ENCODE data around the gene TPP1. TPM values are rescaled to one million over a fixed set of nuclear protein-coding genes. Genes with fewer than 3 reads are reported as not detected.

Gene TPP1
- total RNA-seq, 1 donor from 2014 or later = 72.4 TPM

DNA sequence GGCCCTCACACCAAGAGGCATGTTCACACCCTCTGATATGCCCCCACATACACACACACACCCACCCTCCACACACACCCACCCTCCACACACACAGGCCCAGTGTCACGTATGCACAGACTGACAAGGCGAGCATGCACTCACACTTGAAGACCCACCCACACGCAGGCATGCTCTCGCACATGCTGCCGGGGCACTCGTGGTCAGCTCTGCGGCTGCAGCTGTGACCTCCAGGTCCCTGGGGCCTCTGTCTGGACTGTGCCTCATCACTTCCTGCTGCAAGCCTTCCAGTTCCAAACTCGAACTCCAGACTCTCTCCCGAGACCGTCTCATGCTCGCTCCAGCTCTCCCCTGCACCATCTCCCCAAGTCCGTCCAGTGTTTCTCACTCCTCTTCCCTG is 26.8 kb upstream of the TPP1 start:
- H3K27me3 ChIP-seq (ENCODE audit: control insufficient read depth, insufficient read depth, low read length) = peaks cover 13% of the 10 kb centered on the region
- no peak for DNase-seq (ENCODE audit: low read depth)
- TF ChIP-seq, protein P1, sequence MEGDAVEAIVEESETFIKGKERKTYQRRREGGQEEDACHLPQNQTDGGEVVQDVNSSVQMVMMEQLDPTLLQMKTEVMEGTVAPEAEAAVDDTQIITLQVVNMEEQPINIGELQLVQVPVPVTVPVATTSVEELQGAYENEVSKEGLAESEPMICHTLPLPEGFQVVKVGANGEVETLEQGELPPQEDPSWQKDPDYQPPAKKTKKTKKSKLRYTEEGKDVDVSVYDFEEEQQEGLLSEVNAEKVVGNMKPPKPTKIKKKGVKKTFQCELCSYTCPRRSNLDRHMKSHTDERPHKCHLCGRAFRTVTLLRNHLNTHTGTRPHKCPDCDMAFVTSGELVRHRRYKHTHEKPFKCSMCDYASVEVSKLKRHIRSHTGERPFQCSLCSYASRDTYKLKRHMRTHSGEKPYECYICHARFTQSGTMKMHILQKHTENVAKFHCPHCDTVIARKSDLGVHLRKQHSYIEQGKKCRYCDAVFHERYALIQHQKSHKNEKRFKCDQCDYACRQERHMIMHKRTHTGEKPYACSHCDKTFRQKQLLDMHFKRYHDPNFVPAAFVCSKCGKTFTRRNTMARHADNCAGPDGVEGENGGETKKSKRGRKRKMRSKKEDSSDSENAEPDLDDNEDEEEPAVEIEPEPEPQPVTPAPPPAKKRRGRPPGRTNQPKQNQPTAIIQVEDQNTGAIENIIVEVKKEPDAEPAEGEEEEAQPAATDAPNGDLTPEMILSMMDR (IDR thresholded peaks at IDR 0.05; ENCODE audit: insufficient read depth, low read length, poor library complexity, severe bottlenecking) = no peak
- no peak overlapping the region for H3K4me3 ChIP-seq (ENCODE audit: low read depth, low read length)
- H3K36me3 ChIP-seq (ENCODE audit: control insufficient read depth, insufficient read depth, low read length) = no peaks in the 10 kb centered on the region

DNA sequence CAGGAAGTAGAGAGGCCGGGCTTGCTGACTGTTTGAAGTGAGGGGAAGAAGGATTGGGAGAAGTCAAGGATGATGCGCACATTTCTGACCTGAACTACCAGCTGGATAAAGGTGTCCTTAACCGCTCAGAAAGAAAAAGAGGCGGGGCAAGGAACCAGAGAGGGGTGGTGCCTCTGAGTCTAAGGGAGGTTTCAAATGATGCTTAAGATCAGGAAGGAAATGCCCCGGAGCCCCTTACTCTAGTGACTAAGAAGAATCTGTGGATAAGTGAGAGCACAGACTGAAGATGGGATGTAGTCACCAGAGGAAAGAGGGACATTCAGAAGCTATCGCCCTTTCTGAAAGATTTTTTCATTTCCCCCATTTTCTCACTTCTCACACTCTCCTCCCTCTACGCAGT is 23.7 kb upstream of the TPP1 start:
- TF ChIP-seq, protein P1 (IDR thresholded peaks at IDR 0.05; ENCODE audit: insufficient read depth, low read length, poor library complexity, severe bottlenecking) = no peak
- H3K4me3 ChIP-seq (ENCODE audit: low read depth, low read length) = no peak overlapping the region
- no peaks in the 10 kb centered on the region for H3K36me3 ChIP-seq (ENCODE audit: control insufficient read depth, insufficient read depth, low read length)
- peaks cover 3% of the 10 kb centered on the region for H3K27me3 ChIP-seq (ENCODE audit: control insufficient read depth, insufficient read depth, low read length)
- DNase-seq (ENCODE audit: low read depth) = no peak

DNA sequence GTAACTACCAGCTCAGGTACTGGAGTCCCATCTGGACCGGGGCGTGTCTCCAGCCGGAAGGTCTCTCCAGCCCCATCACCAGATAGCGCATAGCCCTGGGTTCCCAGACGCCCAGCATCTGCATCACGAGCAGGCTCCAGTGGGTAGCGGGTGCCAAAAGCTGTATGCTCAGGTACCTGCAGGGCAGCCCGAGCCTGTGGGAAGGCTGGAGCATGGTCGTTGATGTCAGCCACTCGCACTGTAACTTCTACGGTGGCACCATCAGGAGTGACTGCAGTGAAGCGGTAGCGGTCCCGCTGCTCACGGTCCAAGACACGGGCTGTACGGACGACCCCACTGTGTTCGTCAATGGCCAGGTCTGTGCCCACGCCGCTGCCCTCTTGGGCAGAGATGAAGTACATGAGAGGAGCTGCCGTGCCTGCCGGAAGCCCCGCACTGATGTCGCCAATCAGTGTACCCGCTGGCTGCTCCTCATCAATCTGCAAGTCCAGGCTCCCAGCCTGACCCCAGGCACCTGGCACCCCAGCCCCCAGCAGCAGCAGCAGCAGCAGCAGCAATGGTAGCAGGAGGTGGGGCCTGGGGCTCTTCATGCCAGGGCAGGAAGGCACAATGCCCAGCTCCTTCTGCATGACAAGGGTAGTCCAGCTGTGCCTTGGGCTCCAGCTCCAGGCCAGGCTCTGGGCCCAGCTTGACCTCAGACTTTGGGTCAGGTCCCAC is 21.9 kb upstream of the TPP1 start:
- Histone ChIP-seq H3K4me3 (ENCODE audit: low read depth, low read length) (no peak overlapping the region), H3K36me3 (ENCODE audit: control insufficient read depth, insufficient read depth, low read length) (no peaks in the 10 kb centered on the region), H3K27me3 (ENCODE audit: control insufficient read depth, insufficient read depth, low read length) (peaks cover 3% of the 10 kb centered on the region)
- no peak for DNase-seq (ENCODE audit: low read depth)
- TF ChIP-seq, protein P1 (IDR thresholded peaks at IDR 0.05; ENCODE audit: insufficient read depth, low read length, poor library complexity, severe bottlenecking) = no peak

DNA sequence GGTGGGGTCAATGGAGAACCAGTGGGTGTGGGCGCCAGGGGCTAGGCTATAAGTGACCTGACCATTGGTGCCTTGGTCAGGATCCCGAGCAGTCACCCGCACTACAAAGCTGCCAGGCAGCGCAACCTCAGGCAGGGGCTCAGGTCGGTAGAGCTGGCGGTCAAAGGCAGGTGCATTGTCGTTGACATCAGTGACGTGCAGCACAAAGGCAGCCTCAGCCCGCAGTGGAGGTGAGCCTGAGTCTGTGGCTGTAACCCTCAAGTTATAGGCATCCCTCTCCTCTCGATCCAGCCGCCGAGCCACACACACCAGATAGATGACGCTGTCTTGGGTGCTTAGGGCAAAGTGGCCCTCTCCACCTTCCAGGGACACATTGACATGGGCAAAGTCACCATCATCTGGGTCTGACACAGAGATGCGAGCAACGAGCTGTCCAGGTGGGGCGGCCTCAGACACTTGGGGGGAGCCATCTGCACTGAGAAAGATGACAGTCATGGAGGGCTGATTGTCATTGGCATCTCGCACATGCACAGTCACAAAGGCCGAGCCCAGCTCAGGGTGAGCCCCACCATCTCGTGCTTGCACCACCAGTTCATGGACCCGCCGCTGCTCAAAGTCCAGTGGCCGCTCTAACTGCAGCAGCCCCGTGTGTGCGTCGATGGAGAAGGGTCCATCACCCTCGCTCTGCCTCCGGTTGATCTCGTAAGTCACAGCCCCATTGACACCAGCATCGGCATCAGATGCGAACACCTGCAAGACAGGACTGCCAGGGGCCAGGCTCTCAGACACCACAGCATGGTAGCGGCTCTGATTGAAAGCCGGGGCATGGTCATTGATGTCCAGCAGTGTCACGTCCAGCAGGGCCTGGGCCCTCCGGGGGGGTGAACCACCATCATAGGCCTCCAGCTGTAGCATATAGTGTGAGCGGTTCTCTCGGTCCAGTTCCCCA is 21.1 kb upstream of the TPP1 start:
- Histone ChIP-seq H3K27me3 (ENCODE audit: control insufficient read depth, insufficient read depth, low read length) (peaks cover 3% of the 10 kb centered on the region), H3K4me3 (ENCODE audit: low read depth, low read length) (no peak overlapping the region), H3K36me3 (ENCODE audit: control insufficient read depth, insufficient read depth, low read length) (no peaks in the 10 kb centered on the region)
- DNase-seq (ENCODE audit: low read depth) = no peak
- TF ChIP-seq, protein P1 (IDR thresholded peaks at IDR 0.05; ENCODE audit: insufficient read depth, low read length, poor library complexity, severe bottlenecking) = no peak

DNA sequence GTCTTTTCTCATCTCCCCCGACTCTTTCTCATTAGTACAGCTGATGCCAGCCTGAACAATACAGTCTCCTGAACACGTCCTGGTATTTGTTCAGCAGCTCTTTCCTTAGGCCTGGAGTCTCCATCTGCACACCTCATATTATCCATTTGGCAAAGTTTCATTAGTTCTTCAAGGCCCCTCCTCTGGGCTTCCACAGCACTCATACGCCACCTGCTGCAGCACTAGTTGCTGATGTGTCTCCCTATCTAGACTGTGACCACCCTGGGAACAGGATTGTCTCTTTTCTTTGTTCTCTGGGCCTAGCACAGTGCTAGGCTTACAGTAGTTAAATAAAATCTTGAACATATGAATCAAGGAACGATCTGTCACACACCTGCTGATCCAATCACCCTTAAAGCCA is 19.2 kb upstream of the TPP1 start:
- TF ChIP-seq, protein P1 (IDR thresholded peaks at IDR 0.05; ENCODE audit: insufficient read depth, low read length, poor library complexity, severe bottlenecking) = no peak
- no peak for DNase-seq (ENCODE audit: low read depth)
- H3K4me3 ChIP-seq (ENCODE audit: low read depth, low read length) = no peak overlapping the region
- H3K27me3 ChIP-seq (ENCODE audit: control insufficient read depth, insufficient read depth, low read length) = no peaks in the 10 kb centered on the region
- H3K36me3 ChIP-seq (ENCODE audit: control insufficient read depth, insufficient read depth, low read length) = no peaks in the 10 kb centered on the region
